ENCODE results near the gene DPP7.

Gene DPP7

GRCh38 chr9:137083394-137084004, 31.0 kb downstream of the DPP7 start:
- TF ChIP-seq CTCF (IDR thresholded peaks at IDR 0.05; ENCODE audit: borderline replicate concordance, insufficient read depth, low read depth, low read length) = no peak
- H3K4me3 ChIP-seq (ENCODE audit: low read depth, low read length) = no peak overlapping the region

- no peak for TF ChIP-seq CTCF (IDR thresholded peaks at IDR 0.05; ENCODE audit: borderline replicate concordance, insufficient read depth, low read depth, low read length)
- H3K4me3 ChIP-seq (ENCODE audit: low read depth, low read length) = no peak overlapping the region
These were observed 31.6 kb downstream of the DPP7 start for GRCh38 chr9:137082925-137083290.

GRCh38 chr9:137082222-137082924, 32.2 kb downstream of the DPP7 start:
- no peak for TF ChIP-seq CTCF (IDR thresholded peaks at IDR 0.05; ENCODE audit: borderline replicate concordance, insufficient read depth, low read depth, low read length)
- no peak overlapping the region for H3K4me3 ChIP-seq (ENCODE audit: low read depth, low read length)

- TF ChIP-seq CTCF (IDR thresholded peaks at IDR 0.05; ENCODE audit: borderline replicate concordance, insufficient read depth, low read depth, low read length) = no peak
- H3K4me3 ChIP-seq (ENCODE audit: low read depth, low read length) = no peak overlapping the region
These were observed 34.0 kb downstream of the DPP7 start for GRCh38 chr9:137080260-137081122.

- no peak overlapping the region for H3K4me3 ChIP-seq (ENCODE audit: low read depth, low read length)
- no peak for TF ChIP-seq CTCF (IDR thresholded peaks at IDR 0.05; ENCODE audit: borderline replicate concordance, insufficient read depth, low read depth, low read length)
These were observed 35.1 kb downstream of the DPP7 start for GRCh38 chr9:137079401-137079787.

GRCh38 chr9:137078701-137079400, 35.7 kb downstream of the DPP7 start:
- no peak for TF ChIP-seq CTCF (IDR thresholded peaks at IDR 0.05; ENCODE audit: borderline replicate concordance, insufficient read depth, low read depth, low read length)
- no peak overlapping the region for H3K4me3 ChIP-seq (ENCODE audit: low read depth, low read length)
